Stimulated activated memory B cell treated with anti-CD40 and anti-IgM and Interleukin-4, amounts not matched to agents 10 μg/mL and 1 μg/mL and 100 μg/mL, for 72 hours (primary cell): ENCODE results near the gene BRF1.

Experiments
- ATAC-seq: fragments of 150-1000 bp; cut with Tn5 transposase; 2 replicates; pipeline ENCODE4 v1.10.0; 2021
- H3K27ac Mint-ChIP-seq: one replicate; pipeline ENCODE4 v1.8.0; 2022; ENCODE audit warnings: mild to moderate bottlenecking, mixed read lengths
- H3K27me3 Mint-ChIP-seq: one replicate; pipeline ENCODE4 v1.8.0; 2022; ENCODE audit warnings: mixed read lengths
- H3K36me3 Mint-ChIP-seq: one replicate; pipeline ENCODE4 v1.8.0; 2022; ENCODE audit warnings: mixed read lengths
- H3K4me1 Mint-ChIP-seq: one replicate; pipeline ENCODE4 v1.8.0; 2022; ENCODE audit warnings: mixed read lengths
- H3K4me3 Mint-ChIP-seq: one replicate; pipeline ENCODE4 v1.8.0; 2022; ENCODE audit warnings: mild to moderate bottlenecking, moderate library complexity, mixed read lengths
- H3K9me3 Mint-ChIP-seq: one replicate; pipeline ENCODE4 v1.8.0; 2022; ENCODE audit warnings: mixed read lengths

BRF1 gene

DNA sequence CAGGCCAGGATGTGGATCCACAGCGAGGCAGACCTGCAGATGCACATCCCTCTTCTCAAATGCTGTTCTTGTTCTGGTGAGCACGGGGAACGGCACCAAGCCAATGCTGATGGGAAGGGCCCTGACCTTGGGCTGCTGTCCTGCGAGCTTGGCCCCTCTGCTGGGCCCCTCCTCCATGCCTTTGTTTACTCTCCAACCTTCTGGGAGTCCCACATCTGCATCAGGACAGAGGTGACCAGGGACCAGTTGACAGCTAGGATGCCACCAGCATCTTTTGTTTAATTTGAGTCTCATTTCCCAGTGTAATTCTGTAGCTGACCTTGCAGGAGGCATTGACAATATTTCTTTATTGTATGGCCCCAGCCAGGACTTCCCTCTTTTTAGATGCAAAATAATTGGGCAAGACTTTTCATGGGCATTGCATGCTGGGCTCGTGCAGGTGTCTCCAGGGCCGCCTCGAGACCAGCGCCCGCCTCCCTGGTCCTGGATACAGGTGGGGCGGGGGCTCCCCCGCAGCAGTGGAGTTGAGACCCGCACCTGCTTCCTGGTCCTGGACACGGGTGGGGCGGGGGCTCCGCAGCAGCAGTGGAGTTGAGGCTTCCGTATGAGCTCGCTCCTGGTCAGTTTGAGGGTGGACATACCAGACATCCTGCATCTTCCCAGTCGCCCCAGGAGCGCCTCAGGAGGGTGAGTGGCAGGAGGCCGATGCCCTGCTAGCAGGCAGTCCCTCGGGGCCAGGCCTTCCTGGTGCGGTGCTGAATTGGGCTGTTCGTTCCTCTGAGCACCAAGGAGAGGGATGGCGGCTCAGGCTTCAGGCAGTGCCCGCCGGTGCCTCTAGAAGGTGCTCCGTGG lies 25.1 kb upstream of the BRF1 start:
- Mint-ChIP-seq H3K9me3 (no peaks in the 10 kb centered on the region), H3K27me3 (no peaks in the 10 kb centered on the region), H3K27ac (no peak overlapping the region), H3K4me3 (no peak overlapping the region), H3K4me1 (peaks cover 51% of the 10 kb centered on the region), H3K36me3 (peaks cover 12% of the 10 kb centered on the region)
- ATAC-seq: no peak

DNA sequence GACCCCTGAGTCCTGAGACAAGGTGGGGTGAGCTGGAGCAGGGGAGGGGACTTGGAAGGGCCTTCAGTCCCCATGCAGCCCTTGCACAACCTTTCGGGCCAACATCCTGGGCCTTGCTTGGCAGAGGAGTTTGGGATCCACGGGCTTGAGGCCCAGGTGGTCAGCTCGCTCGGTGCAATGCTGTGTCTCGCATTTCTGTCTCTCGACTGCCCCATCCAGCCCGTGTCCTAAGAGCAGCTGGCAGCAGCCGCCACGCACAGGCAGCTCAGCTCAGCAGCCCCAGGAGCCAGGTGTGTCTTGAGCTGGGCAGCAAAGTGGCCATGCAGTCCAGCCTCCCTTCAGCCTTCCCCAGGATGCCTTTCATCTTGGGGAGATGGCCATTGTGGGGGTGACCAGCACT lies 24.5 kb upstream of the BRF1 start:
- ATAC-seq: no peak
- no peak overlapping the region for H3K4me3 Mint-ChIP-seq
- peaks cover 44% of the 10 kb centered on the region for H3K4me1 Mint-ChIP-seq
- H3K27me3 Mint-ChIP-seq: no peaks in the 10 kb centered on the region
- peaks cover 12% of the 10 kb centered on the region for H3K36me3 Mint-ChIP-seq
- H3K9me3 Mint-ChIP-seq: no peaks in the 10 kb centered on the region
- H3K27ac Mint-ChIP-seq: no peak overlapping the region

DNA sequence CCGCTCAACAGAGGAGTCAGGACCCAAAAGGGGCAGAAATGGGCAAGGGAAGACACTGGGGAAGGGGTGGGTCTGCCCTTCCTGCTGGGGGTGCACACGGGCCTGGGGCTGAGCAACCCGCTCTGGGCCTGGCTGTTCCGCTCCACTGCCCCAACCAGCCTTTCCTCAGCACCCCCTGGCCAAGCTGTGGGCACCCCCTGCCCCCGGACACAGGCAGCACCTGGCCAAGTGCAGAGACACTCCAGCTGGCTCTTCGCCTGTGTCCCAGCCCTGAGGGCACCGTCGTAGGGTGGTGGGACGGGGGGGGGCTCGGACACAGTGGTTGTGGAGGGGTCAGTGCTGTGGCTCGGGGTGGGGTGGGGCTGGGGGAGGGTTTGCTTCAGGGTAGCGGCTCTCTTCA lies 24.1 kb upstream of the BRF1 start:
- Mint-ChIP-seq H3K36me3 (peaks cover 12% of the 10 kb centered on the region), H3K4me1 (peaks cover 41% of the 10 kb centered on the region), H3K27me3 (no peaks in the 10 kb centered on the region), H3K27ac (no peak overlapping the region), H3K4me3 (no peak overlapping the region), H3K9me3 (no peaks in the 10 kb centered on the region)
- no peak for ATAC-seq

DNA sequence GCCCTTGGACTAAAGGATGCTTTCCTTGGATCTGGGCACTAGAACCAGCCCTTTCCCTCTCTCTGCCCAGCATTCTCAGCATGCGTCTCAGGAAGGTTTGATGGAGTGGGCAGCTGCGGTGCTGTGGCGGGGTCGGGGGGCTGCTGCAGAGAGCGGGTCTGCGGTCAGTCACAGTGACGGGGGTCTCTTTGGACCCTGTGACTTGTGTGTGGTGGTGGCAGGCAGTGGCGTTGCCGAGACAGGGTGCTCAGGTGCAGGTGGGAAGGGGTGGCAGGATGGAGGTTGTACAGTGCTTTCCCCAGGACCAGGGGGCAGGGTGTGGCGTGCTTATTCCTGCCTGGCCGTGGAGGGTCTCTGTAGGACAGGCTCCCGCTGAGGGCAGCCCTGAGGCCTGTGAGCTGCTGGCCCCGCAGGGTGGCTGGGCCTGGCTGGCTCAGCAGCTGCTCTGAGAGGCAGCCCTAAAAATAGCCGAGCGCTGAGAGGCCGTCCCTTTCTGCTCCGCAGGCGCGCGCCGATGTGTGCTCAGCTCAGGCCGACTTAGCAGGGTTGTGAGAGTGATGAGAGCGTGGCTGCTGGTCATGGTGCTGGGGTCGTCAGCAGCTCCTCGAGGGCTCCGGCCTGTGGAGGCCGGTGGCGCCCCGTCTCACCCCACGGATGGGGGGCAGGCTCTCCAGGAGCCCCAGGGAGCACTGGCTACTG lies 23.4 kb upstream of the BRF1 start:
- H3K27me3 Mint-ChIP-seq: no peaks in the 10 kb centered on the region
- H3K27ac Mint-ChIP-seq: no peak overlapping the region
- H3K36me3 Mint-ChIP-seq: peaks cover 12% of the 10 kb centered on the region
- ATAC-seq: no peak
- no peak overlapping the region for H3K4me3 Mint-ChIP-seq
- H3K4me1 Mint-ChIP-seq: peaks cover 35% of the 10 kb centered on the region
- no peaks in the 10 kb centered on the region for H3K9me3 Mint-ChIP-seq

DNA sequence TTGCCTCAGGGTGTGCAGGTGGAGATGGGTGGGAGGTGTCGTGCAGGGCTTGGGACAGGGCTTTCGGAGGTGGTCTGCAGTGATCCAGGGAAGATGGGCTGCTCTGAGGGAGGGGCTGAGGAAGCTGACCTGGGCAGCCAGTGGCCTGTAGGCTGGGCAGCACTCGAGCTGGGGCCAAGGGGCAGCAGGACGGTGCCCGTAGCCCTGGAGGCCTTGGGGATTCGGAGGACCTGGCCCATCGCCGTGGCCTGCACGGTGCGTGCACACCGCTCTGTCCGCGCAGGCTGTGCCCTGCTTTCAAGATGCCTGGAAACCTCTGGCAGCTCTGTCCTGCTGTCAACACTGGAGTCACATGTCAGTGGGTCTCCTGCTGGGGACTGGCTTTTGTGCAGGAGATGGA lies 22.9 kb upstream of the BRF1 start:
- H3K4me1 Mint-ChIP-seq: peaks cover 29% of the 10 kb centered on the region
- H3K9me3 Mint-ChIP-seq: no peaks in the 10 kb centered on the region
- no peaks in the 10 kb centered on the region for H3K27me3 Mint-ChIP-seq
- H3K4me3 Mint-ChIP-seq: no peak overlapping the region
- no peak for ATAC-seq
- H3K36me3 Mint-ChIP-seq: peaks cover 12% of the 10 kb centered on the region
- H3K27ac Mint-ChIP-seq: no peak overlapping the region

DNA sequence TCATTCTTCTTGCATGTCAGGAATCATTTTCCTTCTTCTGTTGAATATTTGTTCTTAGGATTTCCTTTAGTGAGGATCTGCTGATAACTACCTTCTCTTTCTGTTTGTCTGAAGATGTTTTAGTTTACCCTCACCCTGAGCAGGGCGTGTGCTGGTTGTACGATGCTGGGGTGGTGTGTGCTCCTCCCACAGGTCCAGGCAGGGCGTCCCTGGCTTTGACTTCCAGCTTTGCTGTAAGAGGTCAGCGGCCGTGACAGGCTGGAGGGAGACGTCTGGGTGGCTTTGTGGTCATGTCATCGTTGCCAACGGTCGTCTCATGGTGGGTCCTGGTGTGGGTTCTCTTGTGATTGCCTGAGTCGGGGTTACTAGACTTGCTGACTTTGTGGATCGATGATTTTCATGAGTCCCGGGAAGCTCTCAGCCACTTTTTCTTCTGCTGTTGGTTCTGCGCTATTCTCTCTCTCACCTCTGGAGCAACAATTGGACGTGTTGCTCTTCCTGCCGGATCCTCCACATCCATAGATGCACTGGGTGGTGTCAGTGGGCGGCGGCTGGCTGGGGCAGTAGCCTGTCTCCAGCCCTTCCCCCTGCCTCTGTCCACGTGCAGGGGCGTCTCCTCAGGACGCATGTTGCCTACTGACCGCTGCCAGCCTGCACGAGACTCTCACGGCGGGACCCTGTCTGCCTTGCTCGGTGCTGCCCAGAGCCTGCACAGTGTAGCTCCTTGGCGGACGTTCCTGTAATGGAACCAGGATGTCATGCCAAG lies 22.2 kb upstream of the BRF1 start:
- H3K27me3 Mint-ChIP-seq: no peaks in the 10 kb centered on the region
- peaks cover 12% of the 10 kb centered on the region for H3K36me3 Mint-ChIP-seq
- H3K4me1 Mint-ChIP-seq: peaks cover 26% of the 10 kb centered on the region
- H3K4me3 Mint-ChIP-seq: no peak overlapping the region
- H3K27ac Mint-ChIP-seq: no peak overlapping the region
- no peak for ATAC-seq
- H3K9me3 Mint-ChIP-seq: no peaks in the 10 kb centered on the region

DNA sequence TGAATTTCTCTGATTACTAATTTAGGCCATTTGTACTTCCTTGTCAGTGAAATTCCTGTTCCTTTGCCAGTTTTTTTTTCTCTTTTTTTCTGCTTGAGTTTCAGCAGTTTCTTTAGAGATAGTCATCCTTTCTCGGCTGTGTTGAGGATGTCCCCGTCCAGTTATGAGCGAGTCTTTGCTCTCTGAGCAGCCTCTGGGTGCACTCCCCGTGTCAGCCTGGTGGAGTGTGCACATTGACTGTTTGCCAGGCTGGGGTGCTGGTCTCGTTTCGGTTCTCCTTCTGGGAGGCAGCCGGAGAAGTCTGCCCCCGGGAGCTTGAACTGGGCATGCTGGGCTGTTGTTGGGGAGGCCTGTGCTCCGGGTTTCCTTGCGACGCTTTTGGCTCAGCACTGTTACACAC lies 16.7 kb upstream of the BRF1 start:
- H3K4me1 Mint-ChIP-seq: peaks cover 39% of the 10 kb centered on the region
- H3K36me3 Mint-ChIP-seq: peaks cover 3% of the 10 kb centered on the region
- no peak overlapping the region for H3K27ac Mint-ChIP-seq
- H3K4me3 Mint-ChIP-seq: no peak overlapping the region
- ATAC-seq: no peak
- H3K27me3 Mint-ChIP-seq: no peaks in the 10 kb centered on the region
- no peaks in the 10 kb centered on the region for H3K9me3 Mint-ChIP-seq

DNA sequence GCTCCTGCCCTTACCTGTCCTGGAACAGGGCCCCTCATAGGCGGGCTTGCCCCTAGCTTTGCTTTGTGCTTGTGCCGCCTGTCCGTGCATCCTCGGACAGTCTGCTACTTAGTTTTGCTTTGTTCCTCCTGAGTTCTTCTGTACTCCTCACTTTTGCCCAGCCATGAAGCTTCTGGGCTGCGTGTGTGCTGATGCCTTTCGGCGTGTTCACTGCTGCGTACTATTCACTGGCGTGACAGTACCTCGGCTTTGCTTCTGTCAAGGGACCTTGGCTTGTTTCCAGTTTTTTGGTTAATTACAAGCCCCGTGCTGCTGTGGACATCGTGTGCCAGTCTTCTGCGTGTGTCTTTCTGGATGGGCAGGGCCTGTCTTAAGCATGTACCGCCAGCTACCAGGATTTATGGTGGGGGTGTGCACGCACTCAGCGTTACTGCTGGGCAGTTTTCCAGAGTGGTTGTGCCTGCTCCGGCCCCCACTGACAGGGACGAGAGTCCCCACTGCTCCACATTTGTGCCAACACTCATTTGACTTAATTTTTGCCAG lies 16.2 kb upstream of the BRF1 start:
- Mint-ChIP-seq H3K9me3 (no peaks in the 10 kb centered on the region), H3K36me3 (no peaks in the 10 kb centered on the region), H3K4me1 (peaks cover 38% of the 10 kb centered on the region), H3K27me3 (no peaks in the 10 kb centered on the region), H3K4me3 (peak overlapping the region; percentile 2), H3K27ac (no peak overlapping the region)
- ATAC-seq: no peak

DNA sequence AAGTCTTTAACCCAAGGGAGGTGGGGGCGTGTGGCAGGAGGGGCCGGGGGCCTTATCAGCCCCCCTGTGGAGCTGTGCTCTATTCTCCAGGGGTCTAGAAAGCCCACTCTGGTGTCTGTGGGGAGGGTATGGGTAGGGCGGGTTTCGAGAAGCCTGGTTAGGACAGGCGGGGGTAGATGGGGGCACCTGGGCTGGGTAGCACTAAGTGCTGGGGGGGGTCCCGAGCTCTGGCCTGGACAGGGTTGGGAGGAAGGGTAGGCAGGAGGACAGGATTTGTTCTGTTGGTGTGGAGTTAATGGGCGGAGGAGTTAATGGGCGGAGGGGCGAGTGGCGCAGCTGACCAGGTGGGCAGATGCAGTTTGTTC lies 15.8 kb upstream of the BRF1 start:
- Mint-ChIP-seq H3K27ac (no peak overlapping the region), H3K36me3 (no peaks in the 10 kb centered on the region), H3K4me1 (peaks cover 38% of the 10 kb centered on the region), H3K27me3 (no peaks in the 10 kb centered on the region), H3K9me3 (no peaks in the 10 kb centered on the region), H3K4me3 (peak overlapping the region; percentile 93)
- ATAC-seq: no peak

DNA sequence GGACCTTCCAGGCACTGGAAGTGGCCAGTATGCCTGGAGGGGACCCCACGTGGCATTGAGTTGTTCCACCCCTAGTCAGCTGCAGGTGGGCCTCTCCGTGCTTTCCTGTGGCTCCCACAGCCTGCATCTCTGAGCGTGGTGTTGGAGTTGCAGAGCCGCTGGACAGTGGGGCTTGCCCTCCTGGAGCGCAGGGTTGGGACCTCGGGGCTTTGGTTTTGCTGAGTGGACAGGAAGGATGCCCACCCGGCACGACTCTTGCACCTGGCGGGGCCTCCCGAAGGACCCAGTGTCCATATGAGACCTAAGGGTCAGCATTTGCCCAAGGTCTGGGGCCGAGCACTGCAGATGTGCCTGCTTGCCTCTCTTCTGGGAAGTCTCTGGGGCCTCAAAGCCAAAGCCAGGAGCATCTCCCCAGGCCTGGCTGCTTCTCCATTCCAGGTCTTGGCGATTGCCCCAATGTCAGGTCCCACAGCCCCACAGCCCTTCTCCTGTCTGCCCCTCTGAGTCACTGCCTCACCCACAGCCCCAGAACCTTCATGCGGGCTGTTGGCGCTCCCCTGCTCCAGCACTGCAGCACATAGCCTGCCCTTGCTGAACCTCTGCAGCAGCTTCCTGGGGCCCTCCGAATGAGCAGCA lies 15.3 kb upstream of the BRF1 start:
- no peaks in the 10 kb centered on the region for H3K9me3 Mint-ChIP-seq
- H3K27me3 Mint-ChIP-seq: no peaks in the 10 kb centered on the region
- peak overlapping the region; percentile 64 for H3K27ac Mint-ChIP-seq
- ATAC-seq: no peak
- H3K4me1 Mint-ChIP-seq: peaks cover 38% of the 10 kb centered on the region
- no peaks in the 10 kb centered on the region for H3K36me3 Mint-ChIP-seq
- peak overlapping the region; percentile 93 for H3K4me3 Mint-ChIP-seq

DNA sequence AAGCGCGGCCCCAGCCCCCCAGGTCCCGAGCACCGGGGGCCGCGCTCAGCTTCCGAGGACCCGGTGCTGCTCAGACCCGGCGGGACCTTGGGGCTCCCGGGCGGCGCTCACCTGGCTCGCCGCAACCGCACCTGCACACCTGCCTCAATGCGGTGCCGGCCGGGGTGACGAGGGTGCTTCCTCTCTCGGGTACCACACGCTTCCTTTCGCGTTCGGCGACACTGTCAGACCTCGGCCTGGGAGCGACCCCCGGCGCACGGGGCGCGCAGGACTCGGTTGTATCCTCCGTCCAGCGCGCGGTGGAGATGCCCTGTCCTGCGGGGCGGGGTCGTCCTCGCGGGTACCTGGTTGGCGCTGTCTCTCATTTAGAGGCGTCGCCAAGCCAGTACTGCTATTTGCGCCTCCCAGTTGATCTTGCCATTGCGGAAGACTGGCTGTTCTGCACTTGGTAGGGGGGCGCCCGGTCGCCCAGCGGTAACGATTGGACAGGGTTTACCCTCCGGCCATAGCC lies 14.5 kb upstream of the BRF1 start:
- no peaks in the 10 kb centered on the region for H3K36me3 Mint-ChIP-seq
- ATAC-seq: peak; percentile 31

DNA sequence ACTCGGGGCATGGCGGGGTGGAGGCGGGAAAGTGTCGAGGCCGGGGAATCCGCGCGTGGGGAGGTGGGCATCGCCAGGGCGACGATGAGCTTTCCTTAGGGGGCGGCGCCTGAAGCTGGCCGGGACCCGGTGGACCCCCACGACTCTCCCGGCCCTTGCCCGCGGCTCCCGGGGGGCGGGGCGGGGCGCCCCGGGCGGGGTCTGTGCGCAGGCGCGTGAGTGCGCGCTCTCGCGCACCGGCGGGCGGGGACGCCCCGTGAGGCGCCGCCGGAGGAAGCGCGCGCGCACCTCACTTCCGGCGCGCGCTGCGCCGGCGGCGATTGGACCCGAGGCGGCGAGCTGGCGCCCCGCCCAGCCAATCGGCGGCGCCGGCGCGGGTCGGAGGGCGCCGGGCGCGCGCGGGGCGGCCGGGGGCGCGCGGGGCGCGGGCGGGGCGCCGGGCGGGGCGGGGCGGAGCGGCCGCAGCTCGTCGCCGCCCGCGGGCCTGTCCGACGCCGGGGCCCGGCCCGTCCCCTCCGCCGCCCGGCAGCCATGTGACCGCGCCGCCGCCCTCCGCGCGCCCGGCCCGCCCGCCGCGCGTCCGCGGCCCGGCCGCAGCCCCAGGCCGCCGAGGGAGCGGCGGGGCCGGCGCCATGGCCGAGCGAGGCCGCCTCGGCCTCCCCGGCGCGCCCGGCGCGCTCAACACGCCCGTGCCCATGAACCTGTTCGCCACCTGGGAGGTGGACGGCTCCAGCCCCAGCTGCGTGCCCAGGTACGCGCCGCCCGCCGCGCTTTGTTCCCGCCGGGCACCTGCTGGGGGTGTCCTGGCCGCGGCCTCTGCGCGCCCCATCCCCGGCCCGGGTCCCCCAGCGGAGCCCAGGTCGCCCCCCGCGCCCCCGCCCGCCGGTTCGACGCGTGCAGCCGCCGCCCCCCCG lies 13.7 kb upstream of the BRF1 start, which contains the start of gene PACS2:
Gene PACS2 (plus strand): TSS at position 462 of the 914 bp plus-strand sequence. CDS start 171 bp downstream, at position 633.
- ATAC-seq: peak; percentile 89
- no peaks in the 10 kb centered on the region for H3K36me3 Mint-ChIP-seq
- H3K4me3 Mint-ChIP-seq: peak within 1 kb of the TSS; percentile 93
- H3K27ac Mint-ChIP-seq: peak within 1 kb of the TSS; percentile 64
- no peaks in the 10 kb centered on the region for H3K9me3 Mint-ChIP-seq
- no peaks in the 10 kb centered on the region for H3K27me3 Mint-ChIP-seq
- peaks cover 38% of the 10 kb centered on the region for H3K4me1 Mint-ChIP-seq

More for the DNA sequence above, 14.5 kb upstream of the BRF1 start:
- H3K9me3 Mint-ChIP-seq: no peaks in the 10 kb centered on the region
- peak overlapping the region; percentile 64 for H3K27ac Mint-ChIP-seq
- H3K4me1 Mint-ChIP-seq: peaks cover 38% of the 10 kb centered on the region
- H3K27me3 Mint-ChIP-seq: no peaks in the 10 kb centered on the region
- H3K4me3 Mint-ChIP-seq: peak overlapping the region; percentile 93

DNA sequence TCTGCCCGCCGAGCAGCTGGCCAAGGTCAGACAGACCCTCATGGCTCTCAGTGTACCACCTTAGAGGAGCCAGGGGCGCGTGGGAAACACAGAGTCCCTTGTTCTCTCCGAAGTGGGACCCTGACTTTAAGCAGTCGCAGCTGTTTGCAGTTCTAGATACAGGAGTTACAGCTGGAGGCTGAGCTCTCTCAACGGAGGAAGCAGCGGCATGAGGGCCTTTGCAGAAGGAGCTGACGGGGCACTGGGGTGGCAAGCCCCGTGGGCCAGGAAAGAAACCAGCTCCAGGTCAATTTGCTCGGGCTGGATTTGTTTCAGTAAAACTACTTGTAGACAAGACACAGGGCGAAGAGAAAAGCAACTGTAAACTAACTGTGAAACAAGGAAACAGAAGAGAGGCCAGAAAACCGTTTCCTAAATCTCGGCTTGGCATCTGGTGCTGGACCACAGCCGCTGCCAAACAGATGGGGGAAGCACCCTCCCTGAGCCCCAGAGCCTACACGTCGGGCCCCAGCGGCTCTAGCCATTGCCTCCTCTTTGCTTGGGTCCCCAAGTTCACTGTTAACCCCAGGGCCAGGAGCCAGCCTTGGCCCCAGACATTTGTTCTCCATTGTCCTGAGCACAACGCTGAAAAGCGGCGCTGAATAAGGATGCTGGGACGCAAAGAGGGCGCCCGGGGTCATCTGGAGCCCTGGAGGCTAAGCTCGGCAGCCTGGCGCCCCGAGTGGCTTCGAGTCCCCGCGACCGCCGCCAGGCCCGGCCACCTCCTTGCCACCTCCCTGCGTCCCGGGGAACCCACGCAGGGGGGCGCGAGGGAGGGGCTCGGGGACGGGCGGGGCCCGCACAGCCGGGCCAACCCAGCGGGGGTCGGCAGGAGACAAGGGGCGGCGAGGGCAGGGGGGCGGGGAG lies 12.8 kb upstream of the BRF1 start:
- H3K4me3 Mint-ChIP-seq: peak overlapping the region; percentile 68
- H3K4me1 Mint-ChIP-seq: peaks cover 38% of the 10 kb centered on the region
- H3K27me3 Mint-ChIP-seq: no peaks in the 10 kb centered on the region
- H3K9me3 Mint-ChIP-seq: no peaks in the 10 kb centered on the region
- peak overlapping the region; percentile 19 for H3K27ac Mint-ChIP-seq
- no peaks in the 10 kb centered on the region for H3K36me3 Mint-ChIP-seq
- ATAC-seq: peak; percentile 60
